ENCODE measurements around the gene MTUS2. TPM values are rescaled to one million over a fixed set of nuclear protein-coding genes. Genes with fewer than 3 reads are reported as not detected.

The MTUS2 gene
- total and polyA plus RNA-seq, 2 donors (not counting 1 experiment from before 2014, with no cell fraction given): 0.06 TPM; not detected in 1

- Histone ChIP-seq H3K27me3 (ENCODE audit: control insufficient read depth, insufficient read depth, low read length) (no peaks in the 10 kb centered on the region), H3K36me3 (ENCODE audit: control insufficient read depth, insufficient read depth, low read length) (no peaks in the 10 kb centered on the region), H3K79me2 (ENCODE audit: control insufficient read depth, insufficient read depth, low read length) (no peaks in the 10 kb centered on the region), H2AFZ (ENCODE audit: low read length) (no peak overlapping the region), H3K4me1 (ENCODE audit: control insufficient read depth, extremely low read depth, insufficient read depth, low read length) (no peaks in the 10 kb centered on the region), H3K9me3 (ENCODE audit: control insufficient read depth, insufficient read depth, low read depth, low read length) (no peaks in the 10 kb centered on the region), H4K20me1 (ENCODE audit: control insufficient read depth, extremely low read depth, insufficient read depth, low read length) (no peaks in the 10 kb centered on the region), H3K9ac (ENCODE audit: insufficient read depth, low read length) (no peak overlapping the region), H3K4me3 (replicated peaks in 1 of 4; ENCODE audit: control extremely low read depth in 1 of 4, insufficient read depth in 1 of 4, low read depth in 3 of 4, low read length in 4 of 4) (no peak overlapping the region), H3K4me2 (ENCODE audit: extremely low read depth, insufficient read depth, low read length) (no peak overlapping the region), H3K27ac (ENCODE audit: insufficient read depth, low read length) (no peak overlapping the region)
- TF ChIP-seq EZH2 (IDR thresholded peaks at IDR 0.05; ENCODE audit: low read length, missing control alignments): no peak
- no peak for TF ChIP-seq CTCF (conservative IDR thresholded peaks at IDR 0.05 in 1 of 2, IDR thresholded peaks at IDR 0.05 in 1 of 2; ENCODE audit: low read depth in 1 of 2, low read length in 2 of 2)
- DNase-seq (ENCODE audit: low read depth in 2 of 2): no peak
Observed at GRCh38 chr13:28922341-28922740, 102.2 kb downstream of the MTUS2 start.

GRCh38 chr13:28935104-28935503 lies 115.0 kb downstream of the MTUS2 start:
- no peak overlapping the region for H3K27ac ChIP-seq (ENCODE audit: insufficient read depth, low read length)
- H3K4me1 ChIP-seq (ENCODE audit: control insufficient read depth, extremely low read depth, insufficient read depth, low read length): no peaks in the 10 kb centered on the region
- no peak for DNase-seq (ENCODE audit: low read depth in 2 of 2)
- no peaks in the 10 kb centered on the region for H3K79me2 ChIP-seq (ENCODE audit: control insufficient read depth, insufficient read depth, low read length)
- no peak overlapping the region for H3K4me2 ChIP-seq (ENCODE audit: extremely low read depth, insufficient read depth, low read length)
- no peak overlapping the region for H3K4me3 ChIP-seq (replicated peaks in 1 of 4; ENCODE audit: control extremely low read depth in 1 of 4, insufficient read depth in 1 of 4, low read depth in 3 of 4, low read length in 4 of 4)
- H3K9me3 ChIP-seq (ENCODE audit: control insufficient read depth, insufficient read depth, low read depth, low read length): no peaks in the 10 kb centered on the region
- TF ChIP-seq EZH2 (IDR thresholded peaks at IDR 0.05; ENCODE audit: low read length, missing control alignments) (no peak), CTCF (conservative IDR thresholded peaks at IDR 0.05 in 1 of 2, IDR thresholded peaks at IDR 0.05 in 1 of 2; ENCODE audit: low read depth in 1 of 2, low read length in 2 of 2) (no peak)
- H3K27me3 ChIP-seq (ENCODE audit: control insufficient read depth, insufficient read depth, low read length): no peaks in the 10 kb centered on the region
- no peak overlapping the region for H2AFZ ChIP-seq (ENCODE audit: low read length)
- H3K36me3 ChIP-seq (ENCODE audit: control insufficient read depth, insufficient read depth, low read length): no peaks in the 10 kb centered on the region
- no peak overlapping the region for H3K9ac ChIP-seq (ENCODE audit: insufficient read depth, low read length)
- H4K20me1 ChIP-seq (ENCODE audit: control insufficient read depth, extremely low read depth, insufficient read depth, low read length): no peaks in the 10 kb centered on the region

- Histone ChIP-seq H4K20me1 (ENCODE audit: control insufficient read depth, extremely low read depth, insufficient read depth, low read length) (no peaks in the 10 kb centered on the region), H2AFZ (ENCODE audit: low read length) (no peak overlapping the region), H3K36me3 (ENCODE audit: control insufficient read depth, insufficient read depth, low read length) (no peaks in the 10 kb centered on the region), H3K4me3 (replicated peaks in 1 of 4; ENCODE audit: control extremely low read depth in 1 of 4, insufficient read depth in 1 of 4, low read depth in 3 of 4, low read length in 4 of 4) (no peak overlapping the region), H3K27ac (ENCODE audit: insufficient read depth, low read length) (no peak overlapping the region), H3K79me2 (ENCODE audit: control insufficient read depth, insufficient read depth, low read length) (no peaks in the 10 kb centered on the region), H3K4me1 (ENCODE audit: control insufficient read depth, extremely low read depth, insufficient read depth, low read length) (no peaks in the 10 kb centered on the region), H3K9ac (ENCODE audit: insufficient read depth, low read length) (no peak overlapping the region), H3K27me3 (ENCODE audit: control insufficient read depth, insufficient read depth, low read length) (no peaks in the 10 kb centered on the region), H3K9me3 (ENCODE audit: control insufficient read depth, insufficient read depth, low read depth, low read length) (no peaks in the 10 kb centered on the region), H3K4me2 (ENCODE audit: extremely low read depth, insufficient read depth, low read length) (no peak overlapping the region)
- TF ChIP-seq CTCF (conservative IDR thresholded peaks at IDR 0.05 in 1 of 2, IDR thresholded peaks at IDR 0.05 in 1 of 2; ENCODE audit: low read depth in 1 of 2, low read length in 2 of 2) (no peak), EZH2 (IDR thresholded peaks at IDR 0.05; ENCODE audit: low read length, missing control alignments) (no peak)
- DNase-seq (ENCODE audit: low read depth in 2 of 2): no peak
Observed at GRCh38 chr13:28942906-28943305, 122.8 kb downstream of the MTUS2 start.
